Measurements from ENCODE around the gene PRRG2.

- TF ChIP-seq CTCF (IDR thresholded peaks at IDR 0.05 in 4 of 5, conservative IDR thresholded peaks at IDR 0.05 in 1 of 5), result no peak
- TF ChIP-seq POLR2A (IDR thresholded peaks at IDR 0.05), result no peak
These were observed 16.5 kb upstream of the PRRG2 start for GRCh38 chr19:49564616-49565045.

Measured in gastrocnemius medialis (tissue), 4 donors.